Kidney epithelial cell (primary cell): ENCODE measurements around the gene FAM83C. TPM values are rescaled to one million over a fixed set of nuclear protein-coding genes. Genes with fewer than 3 reads are reported as not detected.

Source experiments
- DNase-seq: peaks from one replicate; pipeline ENCODE4 v3.0.0-alpha.2; 2010; ENCODE audit warnings: low read depth
- H3K27me3 ChIP-seq: 2 replicates; pipeline ENCODE4 v1.6.0; 2011; ENCODE audit warnings: low read length; ENCODE audit not compliant: control insufficient read depth, insufficient read depth
- H3K36me3 ChIP-seq: 2 replicates; pipeline ENCODE4 v1.5.1; 2011; ENCODE audit warnings: low read length; ENCODE audit not compliant: control insufficient read depth, insufficient read depth
- H3K4me3 ChIP-seq: 2 replicates; pipeline ENCODE4 v1.5.1; 2011; ENCODE audit warnings: low read depth, mild to moderate bottlenecking, control low read depth, low read length
- CTCF ChIP-seq: IDR thresholded peaks from 2 replicates; pipeline ENCODE4 v1.5.1; 2011; ENCODE audit warnings: mild to moderate bottlenecking, moderate library complexity, low read length, control low read depth, inconsistent platforms; ENCODE audit not compliant: insufficient read depth, poor library complexity, severe bottlenecking
- total RNA-seq: library from RNA; depleted of rRNA; stranded (reverse); fragments of >200 nt; gene quantifications from 2 replicates; pipeline ENCODE4 v1.2.3, GENCODE V29; 2015

FAM83C gene
- total RNA-seq = not detected in 2 replicates

- DNase-seq = no peak
- Histone ChIP-seq H3K4me3 (no peak within 1 kb of the TSS), H3K36me3 (no peaks in the 10 kb centered on the region), H3K27me3 (no peaks in the 10 kb centered on the region)
- no peak for TF ChIP-seq CTCF
Observed at GRCh38 chr20:35291654-35292503, at the start of gene FAM83C. TSS of gene FAM83C (minus strand) at chr20:35292425. CDS start at chr20:35292304, 121 bp downstream.

GRCh38 chr20:35341366-35342028, 49.3 kb upstream of the FAM83C start:
- TF ChIP-seq CTCF = no peak
- Histone ChIP-seq H3K4me3 (no peak overlapping the region), H3K36me3 (no peaks in the 10 kb centered on the region), H3K27me3 (no peaks in the 10 kb centered on the region)
- DNase-seq = no peak

- Histone ChIP-seq H3K4me3 (no peak overlapping the region), H3K27me3 (no peaks in the 10 kb centered on the region), H3K36me3 (no peaks in the 10 kb centered on the region)
- DNase-seq = no peak
- TF ChIP-seq CTCF = no peak
Observed at GRCh38 chr20:35340436-35340835, 48.2 kb upstream of the FAM83C start.

- TF ChIP-seq CTCF = no peak
- no peak for DNase-seq
- Histone ChIP-seq H3K27me3 (no peaks in the 10 kb centered on the region), H3K36me3 (no peaks in the 10 kb centered on the region), H3K4me3 (no peak overlapping the region)
Observed at GRCh38 chr20:35339636-35340035, 47.4 kb upstream of the FAM83C start.

GRCh38 chr20:35339007-35339406, 46.8 kb upstream of the FAM83C start:
- peak; percentile 65 for DNase-seq
- Histone ChIP-seq H3K36me3 (no peaks in the 10 kb centered on the region), H3K4me3 (no peak overlapping the region), H3K27me3 (no peaks in the 10 kb centered on the region)
- TF ChIP-seq CTCF = no peak
